Stimulated activated CD4-positive, alpha-beta T cell treated with anti-CD3 and anti-CD28 coated beads, Interleukin-4, amount 100 ng/mL, for 1 hour (primary cell): ENCODE results near the gene MAP4K4.
"Not testable (repeated sequence)": the region's sequence is repeated elsewhere in the genome, so short reads cannot be mapped to it uniquely, and the experiment has no call there.

Experiments
- DNase-seq: peaks from one replicate; pipeline ENCODE4 v3.0.0-alpha.2; 2020

Gene MAP4K4

DNA sequence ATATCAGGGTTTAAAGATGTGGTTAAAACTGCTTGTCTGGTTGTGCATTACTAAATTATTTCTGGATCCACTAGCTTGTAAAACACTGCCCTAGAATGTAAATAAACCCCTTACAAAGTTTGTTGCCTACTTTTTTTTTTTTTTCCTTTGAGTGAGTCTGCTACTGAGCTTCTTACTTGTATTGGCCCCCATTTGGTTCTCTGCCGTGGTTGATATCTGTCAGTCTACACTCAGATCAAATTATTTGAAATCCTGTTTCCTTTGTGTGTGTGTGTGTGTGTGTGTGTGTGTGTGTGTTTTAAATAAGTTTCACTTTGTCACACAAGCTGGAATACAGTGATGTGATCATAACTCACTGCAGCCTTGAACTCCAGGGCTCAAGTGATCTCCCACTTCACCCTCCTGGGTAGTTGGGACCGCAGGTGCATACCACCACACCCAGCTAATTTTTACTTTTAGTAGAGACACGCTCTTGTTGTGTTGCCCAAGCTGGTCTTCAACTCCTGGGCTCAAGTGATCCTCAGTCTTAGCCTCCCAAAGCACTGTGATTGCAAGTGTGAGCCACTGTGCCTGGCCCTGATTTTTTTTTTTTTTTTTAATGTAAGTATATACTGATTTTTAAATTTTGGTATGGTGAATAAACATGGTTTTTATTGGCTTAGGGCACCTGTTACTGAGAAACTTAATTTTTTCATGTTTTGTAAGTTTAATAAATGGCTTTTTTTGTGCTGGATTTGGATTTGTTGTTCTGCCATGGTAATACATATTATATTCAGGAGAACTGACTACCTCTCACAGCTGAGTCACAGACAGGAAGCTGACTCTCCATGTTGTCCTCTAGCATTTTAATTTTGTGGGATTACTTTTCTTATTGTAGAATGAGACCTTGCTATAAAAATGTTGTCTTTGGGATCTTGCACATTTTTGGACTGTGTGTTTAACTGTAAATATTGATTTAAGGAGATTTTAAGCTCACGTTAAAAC is 48.5 kb downstream of the MAP4K4 start:
- DNase-seq: no peak

- no peak for DNase-seq
Observed at GRCh38 chr2:101748000-101748399, 50.5 kb downstream of the MAP4K4 start.

DNA sequence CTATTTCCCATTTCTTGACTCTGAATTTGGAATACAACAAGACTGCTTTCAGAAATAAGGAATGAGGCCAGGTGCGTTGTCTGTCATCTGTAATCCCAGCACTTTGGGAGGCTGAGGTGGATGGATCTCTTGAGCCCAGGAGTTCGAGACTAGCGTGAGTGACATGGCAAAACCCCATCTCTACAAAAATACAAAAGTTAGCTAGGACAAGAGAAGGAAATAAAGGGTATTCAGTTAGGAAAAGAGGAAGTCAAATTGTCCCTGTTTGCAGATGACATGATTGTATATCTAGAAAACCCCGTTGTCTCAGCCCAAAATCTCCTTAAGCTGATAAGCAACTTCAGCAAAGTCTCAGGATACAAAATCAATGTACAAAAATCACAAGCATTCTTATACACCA is 51.0 kb downstream of the MAP4K4 start:
- DNase-seq: not testable (repeated sequence)

DNA sequence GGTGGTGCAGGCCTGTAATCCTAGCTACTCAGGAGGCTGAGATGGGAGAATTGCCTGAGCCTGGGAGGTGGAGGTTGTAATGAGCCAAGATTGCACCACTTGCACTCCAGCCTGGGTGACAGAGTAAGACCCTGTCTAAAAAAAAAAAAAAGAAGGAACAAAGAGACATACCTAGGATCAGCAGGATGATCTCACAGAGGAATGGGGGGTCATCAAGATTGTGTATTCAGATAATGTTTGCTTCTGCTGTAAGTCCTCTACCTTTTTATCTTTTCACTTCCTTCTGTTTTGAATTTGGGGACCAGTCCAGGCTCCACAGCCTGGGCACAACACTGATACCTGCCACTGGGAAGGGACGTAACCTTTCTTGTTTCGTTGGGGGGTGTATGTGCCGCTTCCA is 53.2 kb downstream of the MAP4K4 start:
- no peak for DNase-seq

GRCh38 chr2:101751276-101751815 is 53.8 kb downstream of the MAP4K4 start:
- no peak for DNase-seq

- DNase-seq: no peak
Observed at GRCh38 chr2:101751875-101752619, 54.5 kb downstream of the MAP4K4 start.

GRCh38 chr2:101752716-101753616 is 55.5 kb downstream of the MAP4K4 start:
- no peak for DNase-seq

DNA sequence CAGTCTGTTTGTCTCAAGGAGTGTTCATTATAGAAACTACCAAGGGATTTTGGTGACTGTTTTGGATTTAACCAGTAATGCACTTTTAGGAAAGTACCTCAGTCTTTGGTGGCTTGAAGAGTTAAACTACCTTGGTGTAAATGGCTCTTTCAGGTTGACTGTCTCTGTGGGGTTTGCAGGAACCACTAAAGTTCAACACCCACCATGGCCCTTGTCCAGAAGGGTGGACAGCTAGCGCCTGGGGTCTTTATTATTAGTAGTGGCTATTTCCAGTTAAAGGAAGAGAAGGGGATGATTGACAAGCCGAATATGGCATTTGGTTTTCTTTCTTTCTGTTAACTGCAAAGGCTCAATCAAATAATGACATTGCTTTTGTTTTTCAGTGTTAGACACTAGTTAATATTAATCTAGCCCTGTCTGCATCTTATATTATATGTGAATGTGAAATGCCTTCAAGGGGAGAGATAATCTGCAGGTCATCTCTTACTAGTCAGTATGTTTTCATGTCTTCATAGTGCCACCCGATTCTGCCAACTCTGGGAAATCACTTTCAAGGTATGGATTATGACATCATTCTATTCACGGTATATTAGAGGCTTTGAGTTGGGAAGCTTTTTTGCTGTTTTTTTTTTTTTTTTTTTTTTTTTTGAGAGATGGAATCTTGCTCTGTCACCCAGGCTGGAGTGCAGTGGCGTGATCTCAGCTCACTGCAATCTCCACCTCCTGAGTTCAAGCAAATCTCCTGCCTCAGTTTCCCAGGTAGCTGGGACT is 56.4 kb downstream of the MAP4K4 start:
- no peak for DNase-seq

DNA sequence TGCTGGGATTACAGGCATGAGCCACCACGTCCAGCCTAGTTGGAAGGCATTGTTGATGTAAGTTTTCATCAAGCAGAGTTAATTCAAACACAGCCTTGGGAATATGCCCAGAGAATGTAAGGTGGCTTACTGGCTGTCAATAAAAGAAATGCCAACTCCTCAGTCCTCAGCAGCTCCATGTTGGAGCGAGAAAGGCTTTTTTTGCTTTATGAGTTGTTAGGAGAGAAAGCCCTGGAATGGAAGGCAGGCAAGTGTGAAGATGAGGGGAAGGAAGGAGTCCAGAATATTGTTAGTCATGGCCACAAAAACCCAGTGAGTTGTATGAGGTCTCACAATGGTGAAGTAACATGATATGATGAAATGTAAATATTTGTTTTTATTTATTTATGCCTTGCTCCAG is 57.1 kb downstream of the MAP4K4 start:
- DNase-seq: no peak

GRCh38 chr2:101756266-101756665 is 58.8 kb downstream of the MAP4K4 start:
- no peak for DNase-seq

DNA sequence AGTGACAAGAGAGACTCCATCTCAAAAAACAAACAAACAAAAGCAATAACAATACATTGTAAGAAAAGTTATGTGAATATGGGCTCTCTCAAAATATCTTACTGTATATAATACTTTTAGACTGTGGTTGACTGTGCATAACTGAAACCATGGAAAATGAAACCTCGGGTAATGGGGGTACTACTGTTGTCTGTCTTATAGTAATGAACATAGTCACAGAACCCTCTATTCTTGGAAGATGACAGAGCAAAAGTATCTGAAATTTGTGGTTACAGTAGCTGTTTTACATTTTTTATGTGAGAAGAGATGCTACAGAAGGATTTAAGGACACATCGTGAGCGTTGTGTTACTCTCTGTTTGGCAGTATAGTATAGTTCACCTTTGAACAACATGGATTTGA is 60.5 kb downstream of the MAP4K4 start:
- DNase-seq: no peak

GRCh38 chr2:101759162-101759561 is 61.7 kb downstream of the MAP4K4 start:
- DNase-seq: no peak

- no peak for DNase-seq
Observed at GRCh38 chr2:101762451-101763171, 65.1 kb downstream of the MAP4K4 start.

DNA sequence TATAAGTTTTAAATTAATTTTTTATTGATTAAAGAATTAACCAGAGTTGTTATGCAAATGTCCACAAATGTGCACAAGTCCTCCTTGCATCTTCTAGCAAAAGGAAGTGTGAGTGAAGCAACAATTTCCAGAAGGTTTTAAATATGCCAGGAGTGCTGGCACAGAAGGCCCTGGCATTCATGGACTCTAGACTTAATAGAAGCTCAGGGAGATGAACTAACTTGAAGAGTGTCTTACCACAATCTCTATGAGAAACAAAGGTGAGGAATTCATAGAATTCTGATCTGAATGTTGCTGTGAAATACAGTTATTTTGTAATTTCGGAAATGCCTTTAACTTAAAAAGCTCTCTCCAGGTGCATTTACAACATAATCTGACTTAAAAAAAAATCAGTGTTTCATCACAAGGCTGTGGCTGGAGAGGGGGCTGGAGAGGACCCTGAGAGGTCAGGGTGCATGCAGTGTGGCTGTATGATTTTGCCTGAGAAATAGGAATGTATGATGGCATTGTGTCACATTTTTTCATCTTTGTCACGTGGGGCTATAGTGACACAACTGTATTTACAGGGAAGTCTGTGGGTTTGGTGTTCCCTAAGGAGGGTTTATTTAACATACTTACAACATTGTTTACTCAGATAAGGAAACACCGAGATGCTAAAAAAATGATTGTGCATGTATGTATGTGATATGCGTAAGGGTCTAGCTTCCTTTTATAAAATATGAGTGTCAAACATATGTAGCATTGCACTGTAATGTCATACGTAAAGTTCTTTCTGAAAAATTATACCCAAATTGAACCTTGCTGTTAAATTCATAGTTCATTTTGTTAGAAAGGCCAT is 66.2 kb downstream of the MAP4K4 start:
- no peak for DNase-seq

DNA sequence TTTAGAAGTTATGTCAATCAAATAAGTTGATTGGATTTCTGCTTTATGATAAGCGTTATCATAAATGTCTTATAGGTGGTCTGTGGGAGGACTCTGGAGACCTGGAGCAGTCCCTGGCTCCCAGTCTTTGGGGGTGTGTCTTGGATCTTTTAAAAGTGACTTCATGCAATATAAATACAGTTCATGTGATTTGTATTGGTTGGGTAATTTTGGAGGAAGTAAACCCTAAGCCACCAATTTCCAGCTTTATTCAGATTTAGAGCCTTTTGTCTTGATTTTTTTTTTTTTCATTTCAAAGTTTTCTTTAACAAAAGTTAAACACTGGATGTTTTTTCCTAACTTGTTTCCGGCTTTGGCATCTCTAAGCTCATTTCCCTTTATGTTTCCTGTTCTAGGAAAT is 68.8 kb downstream of the MAP4K4 start:
- no peak for DNase-seq

DNA sequence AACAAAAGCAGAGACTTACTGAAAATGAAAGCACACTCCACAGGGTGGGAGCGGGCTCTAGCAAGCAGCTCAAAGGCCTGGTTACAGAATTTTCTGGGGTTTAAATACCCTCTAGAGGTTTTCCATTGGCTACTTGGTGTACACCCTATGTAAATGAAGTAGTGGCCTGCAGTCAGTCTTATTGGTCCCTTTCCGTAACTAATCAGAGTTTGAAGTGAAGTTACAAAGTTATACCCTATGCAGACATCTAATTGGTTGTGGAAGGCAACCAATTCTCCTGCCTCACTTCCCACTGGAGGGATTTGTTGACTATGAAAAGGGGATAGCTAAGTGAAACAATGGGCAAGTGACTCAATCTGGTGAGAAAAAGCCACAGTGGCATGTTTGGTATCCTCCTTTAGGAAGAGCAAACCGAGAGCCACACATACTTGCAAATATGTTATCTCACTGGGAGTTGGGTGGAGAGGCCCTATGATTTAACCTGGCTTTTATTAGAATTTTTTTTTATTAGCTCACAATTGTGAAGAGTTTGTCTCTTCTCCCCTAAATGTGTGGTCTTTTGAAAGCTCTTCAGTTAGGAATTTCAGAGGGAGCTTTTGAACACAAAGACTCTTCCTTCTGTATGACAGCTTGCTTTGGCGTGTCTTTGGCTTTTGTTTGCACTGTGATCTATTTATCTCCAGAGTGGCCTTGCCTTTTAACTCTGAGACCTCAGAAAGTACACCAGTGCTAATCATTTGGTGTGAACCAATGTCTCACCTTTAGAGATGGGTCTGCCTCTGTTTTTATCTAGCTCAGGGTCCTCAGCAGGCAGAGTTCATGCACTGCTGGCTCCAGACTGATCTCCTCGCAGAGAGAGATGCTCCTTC is 69.6 kb downstream of the MAP4K4 start:
- no peak for DNase-seq

DNA sequence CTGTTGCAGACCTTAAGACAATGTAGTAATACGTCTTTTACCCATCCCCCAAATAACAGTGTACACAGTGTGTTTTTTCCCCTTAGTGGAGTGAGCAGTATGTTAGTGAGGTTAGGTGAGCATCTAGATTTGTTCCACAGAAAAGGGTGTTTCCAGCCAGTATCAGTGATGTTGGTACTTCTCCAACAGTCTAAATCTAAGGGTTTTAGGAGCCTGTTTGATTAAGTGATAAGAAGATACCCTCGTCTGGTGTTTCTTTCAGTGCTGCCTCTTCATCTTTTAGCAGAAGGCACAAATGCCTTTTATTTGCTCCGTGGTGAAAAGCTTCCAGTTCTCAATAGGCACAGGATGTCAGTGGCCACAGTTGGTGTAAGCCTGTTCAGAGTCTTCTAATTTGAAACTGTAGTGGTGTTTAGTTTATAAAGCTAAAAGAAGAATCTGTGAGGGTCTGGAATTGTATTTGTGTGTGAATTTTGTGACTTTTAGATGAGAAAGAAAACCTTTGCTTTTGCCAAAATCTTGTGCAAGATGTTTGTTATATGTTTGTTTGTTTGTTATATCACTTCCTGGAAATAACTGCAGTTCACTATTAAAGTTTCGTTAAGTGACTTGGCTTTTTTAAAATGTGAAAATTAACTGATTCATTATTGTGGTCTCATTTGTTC is 71.2 kb downstream of the MAP4K4 start:
- DNase-seq: no peak

DNA sequence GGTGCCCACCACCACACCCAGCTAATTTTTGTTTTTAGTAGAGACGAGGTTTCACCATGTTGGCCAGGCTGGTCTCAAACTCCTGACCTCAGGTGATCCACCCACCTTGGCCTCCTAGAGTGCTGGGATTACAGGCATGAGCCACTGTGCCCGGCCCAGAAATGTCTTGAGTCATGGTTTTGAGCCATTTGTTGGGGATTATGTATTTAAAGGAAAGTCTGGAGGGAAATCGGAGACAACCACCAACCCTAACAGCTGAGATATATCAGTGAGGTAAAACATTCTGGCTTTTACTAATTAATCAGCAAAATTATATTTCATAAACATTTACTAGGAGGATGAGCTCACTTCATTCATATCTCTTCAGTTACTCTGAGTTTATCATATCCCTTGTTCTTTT is 72.2 kb downstream of the MAP4K4 start:
- not testable (repeated sequence) for DNase-seq

DNA sequence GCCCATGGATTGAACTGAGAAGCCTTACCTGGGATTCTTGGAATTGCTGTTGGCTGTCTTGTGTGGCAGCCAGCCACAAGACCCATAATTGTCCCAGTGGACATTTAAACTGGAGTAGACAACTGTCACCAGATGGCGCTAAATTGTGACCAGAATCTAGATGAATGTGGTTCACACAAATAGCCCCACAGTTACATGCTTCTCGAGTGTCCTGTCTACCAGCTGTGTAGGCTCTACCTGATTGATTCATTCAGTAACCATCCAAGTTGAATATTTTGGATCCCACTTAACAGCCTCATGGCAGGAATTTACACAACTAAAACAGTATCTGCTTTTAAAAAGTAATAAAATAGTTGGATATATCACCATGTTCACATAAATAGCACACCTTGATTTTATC is 73.2 kb downstream of the MAP4K4 start:
- no peak for DNase-seq
